Testis (tissue), 3 donors: ENCODE results near the gene BATF. TPM values are rescaled to one million over a fixed set of nuclear protein-coding genes. Genes with fewer than 3 reads are reported as not detected.

Source experiments
- DNase-seq: peaks from one replicate; pipeline ENCODE4 v3.0.0-alpha.2; 2019
- H3K27ac ChIP-seq, 2 donors: fragments of 200-600 bp; sonication (generic); one replicate each; pipeline ENCODE4 v1.5.1; 2019
- H3K27me3 ChIP-seq: fragments of 200-600 bp; sonication (generic); one replicate; pipeline ENCODE4 v1.5.1; 2019
- H3K36me3 ChIP-seq: fragments of 200-600 bp; sonication (generic); one replicate; pipeline ENCODE4 v1.5.1; 2017; ENCODE audit warnings: low read depth; ENCODE audit errors: missing control alignments
- H3K4me1 ChIP-seq: fragments of 200-600 bp; sonication (generic); one replicate; pipeline ENCODE4 v1.5.1; 2019
- H3K4me3 ChIP-seq, 2 donors: fragments of 200-600 bp; sonication (generic); one replicate each; pipeline ENCODE4 v1.5.1; 2017 to 2019
- H3K9me3 ChIP-seq: fragments of 200-600 bp; sonication (generic); one replicate; pipeline ENCODE4 v1.5.1; 2017
- POLR2A ChIP-seq: fragments of 450-650 bp; IDR thresholded peaks from one replicate; pipeline ENCODE4 v1.6.1; 2017; ENCODE audit warnings: antibody characterized with exemption, mild to moderate bottlenecking, moderate library complexity
- WGBS, 2 donors: methylation state at CpG; one replicate each; pipeline ENCODE4 v1.1.5; 2018; 5-methylcytosine and 5-hydroxymethylcytosine counted together
- intact Hi-C: fragments of 100-400 bp; cut with DNase I; formaldehyde crosslinking; loops from one replicate; pipeline ENCODE4 v1.15.1; 2023; ENCODE audit warnings: low total_unique reads
- polyA plus RNA-seq: library from polyadenylated mRNA; stranded (reverse); fragments of 350-450 nt; fragmentation: Illumina TruSeq; extraction: RNeasy Lipid Tissue Mini Kit (QIAGEN cat#74804); gene quantifications from one replicate; pipeline ENCODE4 v1.2.3, GENCODE V29; 2014; ENCODE audit warnings: low read depth, low replicate concordance; ENCODE audit not compliant: insufficient read depth
- total RNA-seq, 2 donors: library from RNA; depleted of rRNA; stranded (reverse); fragments of >200 nt; gene quantifications; one replicate each; pipeline ENCODE4 v1.2.3, GENCODE V29; 2016
- TF ChIP-seq, protein P1 (sequence below), 3 experiments: fragments of 450-650 bp in 2 of 3; fragments of 200-600 bp in 1 of 3; sonication (generic) in 1 of 3; IDR thresholded peaks; one replicate each; pipeline ENCODE4 v1.5.1; 2016 to 2019; ENCODE audit warnings: antibody characterized with exemption in 3 of 3, mild to moderate bottlenecking in 2 of 3, moderate library complexity in 1 of 3

Gene BATF
- total and polyA plus RNA-seq, 3 donors from 2014 or later, result 0.63 to 2.9 (median 1.5) TPM

DNA sequence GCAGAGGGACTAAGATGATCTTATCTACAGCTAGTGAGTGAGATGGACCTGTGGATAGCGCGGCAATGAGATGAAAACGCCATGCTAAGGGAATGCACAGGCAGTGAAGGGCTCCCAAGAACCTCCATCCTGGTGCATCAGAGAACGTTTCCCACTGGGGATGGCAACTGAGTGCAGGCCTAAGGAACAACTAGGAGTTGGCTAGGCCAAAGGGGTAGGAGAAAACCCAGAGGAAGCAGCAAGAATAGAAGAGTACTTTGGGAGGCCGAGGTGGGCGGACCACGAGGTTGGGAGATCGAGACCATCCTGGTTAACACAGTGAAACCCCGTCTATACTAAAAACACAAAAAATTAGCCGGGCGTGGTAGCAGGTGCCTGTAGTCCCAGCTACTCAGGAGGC, 24.6 kb upstream of the BATF start:
- WGBS, 2 donors, result 96% methylated on average over 11 of the region's 11 CpGs
- intact Hi-C loops, result no loop called here

DNA sequence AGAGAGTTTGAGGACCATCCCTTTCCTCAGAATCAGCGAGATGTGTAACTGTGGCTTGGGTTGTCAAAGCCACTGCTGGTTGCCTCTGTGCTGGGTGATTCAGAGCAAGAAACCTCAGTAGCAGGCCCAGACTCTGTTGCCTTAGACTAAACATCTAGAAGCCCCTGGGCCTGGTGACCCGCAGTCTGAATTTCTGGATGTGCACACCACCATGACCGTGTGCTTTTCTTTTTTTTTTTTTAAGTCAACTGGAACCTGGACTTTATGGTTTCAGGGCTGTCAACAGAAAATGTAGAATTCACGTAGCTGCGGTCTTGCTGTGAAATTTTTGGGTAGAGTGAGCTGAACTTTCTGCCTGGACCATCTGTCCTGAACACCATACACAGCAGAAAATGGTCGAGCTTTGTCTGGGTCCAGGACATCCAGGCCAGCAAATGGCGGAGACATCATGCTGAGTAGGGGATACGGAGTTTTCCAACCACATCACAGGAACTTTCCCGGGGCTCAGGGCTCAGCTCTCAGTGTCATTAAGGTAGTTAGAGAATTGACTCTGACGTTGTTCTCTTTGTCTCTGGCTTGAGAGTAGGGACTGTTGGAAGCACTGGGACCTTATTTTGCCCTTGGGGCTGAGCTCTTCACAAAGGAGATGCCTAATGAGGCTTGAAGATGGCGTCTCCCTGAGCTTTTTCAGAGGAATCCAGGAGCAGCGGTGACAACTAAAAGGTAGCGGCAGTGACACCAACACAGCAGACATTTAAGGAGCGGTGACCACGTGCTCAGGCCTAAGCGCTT, 23.0 kb upstream of the BATF start:
- Histone ChIP-seq H3K36me3 (no peaks in the 10 kb centered on the region), H3K27me3 (no peaks in the 10 kb centered on the region), H3K27ac (no peak overlapping the region), H3K4me1 (no peaks in the 10 kb centered on the region), H3K9me3 (no peaks in the 10 kb centered on the region), H3K4me3 (no peak overlapping the region)
- intact Hi-C loops, result no loop called here
- TF ChIP-seq, protein P1, sequence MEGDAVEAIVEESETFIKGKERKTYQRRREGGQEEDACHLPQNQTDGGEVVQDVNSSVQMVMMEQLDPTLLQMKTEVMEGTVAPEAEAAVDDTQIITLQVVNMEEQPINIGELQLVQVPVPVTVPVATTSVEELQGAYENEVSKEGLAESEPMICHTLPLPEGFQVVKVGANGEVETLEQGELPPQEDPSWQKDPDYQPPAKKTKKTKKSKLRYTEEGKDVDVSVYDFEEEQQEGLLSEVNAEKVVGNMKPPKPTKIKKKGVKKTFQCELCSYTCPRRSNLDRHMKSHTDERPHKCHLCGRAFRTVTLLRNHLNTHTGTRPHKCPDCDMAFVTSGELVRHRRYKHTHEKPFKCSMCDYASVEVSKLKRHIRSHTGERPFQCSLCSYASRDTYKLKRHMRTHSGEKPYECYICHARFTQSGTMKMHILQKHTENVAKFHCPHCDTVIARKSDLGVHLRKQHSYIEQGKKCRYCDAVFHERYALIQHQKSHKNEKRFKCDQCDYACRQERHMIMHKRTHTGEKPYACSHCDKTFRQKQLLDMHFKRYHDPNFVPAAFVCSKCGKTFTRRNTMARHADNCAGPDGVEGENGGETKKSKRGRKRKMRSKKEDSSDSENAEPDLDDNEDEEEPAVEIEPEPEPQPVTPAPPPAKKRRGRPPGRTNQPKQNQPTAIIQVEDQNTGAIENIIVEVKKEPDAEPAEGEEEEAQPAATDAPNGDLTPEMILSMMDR (IDR thresholded peaks at IDR 0.05), result no peak
- TF ChIP-seq POLR2A, result no peak
- 90 to 93% methylated on average over 16 of the region's 16 CpGs for WGBS, 2 donors
- no peak for DNase-seq

More for the DNA sequence above, 24.6 kb upstream of the BATF start:
- Histone ChIP-seq H3K4me3 (no peak overlapping the region), H3K9me3 (no peaks in the 10 kb centered on the region), H3K27ac (no peak overlapping the region), H3K27me3 (no peaks in the 10 kb centered on the region), H3K36me3 (no peaks in the 10 kb centered on the region), H3K4me1 (no peaks in the 10 kb centered on the region)
- no peak for DNase-seq
- TF ChIP-seq POLR2A, result no peak
- TF ChIP-seq, protein P1 (IDR thresholded peaks at IDR 0.05), result no peak

DNA sequence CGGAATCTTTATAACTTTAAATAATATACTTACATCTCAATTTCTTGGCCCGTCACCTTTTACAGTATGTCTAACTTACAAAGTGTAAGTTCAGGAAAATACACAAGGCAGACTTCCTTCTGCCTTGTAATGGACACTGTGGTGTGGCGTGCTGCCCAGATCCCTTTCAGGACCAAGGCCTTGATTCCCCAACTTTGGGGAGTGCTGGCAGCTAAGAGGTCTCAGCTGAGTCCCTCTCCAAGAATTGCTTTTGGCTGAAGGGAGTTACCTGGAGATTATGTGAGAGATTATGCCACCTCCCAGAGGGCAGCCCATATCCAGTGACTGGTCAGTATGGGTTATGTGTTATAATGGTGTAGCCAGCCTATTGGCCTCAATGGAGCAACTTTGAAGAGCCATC, 21.2 kb upstream of the BATF start:
- intact Hi-C loops, result no loop called here
- Histone ChIP-seq H3K27me3 (no peaks in the 10 kb centered on the region), H3K4me1 (no peaks in the 10 kb centered on the region), H3K36me3 (no peaks in the 10 kb centered on the region), H3K4me3 (no peak overlapping the region), H3K9me3 (no peaks in the 10 kb centered on the region), H3K27ac (no peak overlapping the region)
- 95 to 96% methylated on average over 3 of the region's 3 CpGs for WGBS, 2 donors
- TF ChIP-seq, protein P1 (IDR thresholded peaks at IDR 0.05), result no peak
- TF ChIP-seq POLR2A, result no peak
- no peak for DNase-seq

DNA sequence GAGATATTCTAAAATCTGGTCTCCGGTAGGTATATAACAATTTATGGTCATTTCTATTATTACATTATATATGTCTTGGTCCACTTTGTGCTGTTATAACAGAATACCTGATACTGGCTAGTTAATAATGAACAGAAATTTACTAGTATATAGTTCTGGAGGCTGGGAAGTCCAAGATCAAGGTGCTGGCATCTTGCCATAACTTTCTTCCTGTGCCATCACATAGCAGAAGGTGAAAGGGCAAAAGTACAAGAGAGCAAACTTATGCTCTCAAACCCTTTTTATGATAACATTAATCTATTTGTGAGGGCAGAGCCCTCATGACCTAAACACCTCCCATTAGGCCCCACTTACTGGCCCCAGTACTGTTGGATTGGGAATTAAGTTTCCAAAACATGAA, 17.9 kb upstream of the BATF start:
- H3K4me1 ChIP-seq, result no peaks in the 10 kb centered on the region
- H3K27ac ChIP-seq, result no peak overlapping the region
- no peaks in the 10 kb centered on the region for H3K9me3 ChIP-seq
- 93 to 95% methylated on average over 1 of the region's 1 CpG for WGBS, 2 donors
- no peak for TF ChIP-seq POLR2A
- TF ChIP-seq, protein P1 (IDR thresholded peaks at IDR 0.05), result no peak
- H3K27me3 ChIP-seq, result no peaks in the 10 kb centered on the region
- intact Hi-C loops, result no loop called here
- no peaks in the 10 kb centered on the region for H3K36me3 ChIP-seq
- no peak for DNase-seq
- H3K4me3 ChIP-seq, result no peak overlapping the region

DNA sequence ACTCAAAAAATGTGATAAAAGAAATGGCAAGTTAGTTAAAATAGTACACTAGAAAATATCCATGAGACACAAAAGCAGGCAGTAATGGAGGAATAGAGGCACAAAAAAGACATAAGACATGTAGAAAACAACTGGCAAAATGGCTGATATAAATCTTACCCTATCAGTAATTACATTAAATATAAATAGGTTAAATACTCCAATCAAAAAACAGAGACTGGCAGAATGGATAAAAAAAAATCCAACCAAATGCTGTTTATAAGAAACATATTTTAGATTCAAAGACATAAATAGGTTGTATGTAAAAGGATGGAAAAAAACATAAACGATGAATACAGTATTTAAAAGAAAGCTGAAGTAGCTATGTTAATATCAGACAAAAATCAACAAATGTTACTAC, 15.3 kb upstream of the BATF start:
- no peaks in the 10 kb centered on the region for H3K9me3 ChIP-seq
- H3K27me3 ChIP-seq, result no peaks in the 10 kb centered on the region
- no peak overlapping the region for H3K27ac ChIP-seq
- WGBS, 2 donors, result 86 to 100% methylated on average over 1 of the region's 1 CpG
- DNase-seq, result no peak
- intact Hi-C loops, result no loop called here
- no peak overlapping the region for H3K4me3 ChIP-seq
- no peak for TF ChIP-seq POLR2A
- TF ChIP-seq, protein P1 (IDR thresholded peaks at IDR 0.05), result no peak
- no peaks in the 10 kb centered on the region for H3K36me3 ChIP-seq
- no peaks in the 10 kb centered on the region for H3K4me1 ChIP-seq
